ENCODE measurements around the gene CACNB3. TPM values are rescaled to one million over a fixed set of nuclear protein-coding genes. Genes with fewer than 3 reads are reported as not detected.

CACNB3 gene
- polyA plus RNA-seq, 1 donor from 2014 or later = 123 TPM

GRCh38 chr12:48827026-48827425 is 8.7 kb downstream of the CACNB3 start:
- TF ChIP-seq CTCF (IDR thresholded peaks at IDR 0.05; ENCODE audit: poor library complexity, severe bottlenecking) (no peak), POLR2AphosphoS5 (IDR thresholded peaks at IDR 0.05) (no peak), EZH2 (IDR thresholded peaks at IDR 0.05; ENCODE audit: borderline replicate concordance, insufficient read depth, low read length, poor library complexity, severe bottlenecking) (no peak), RAD21 (conservative IDR thresholded peaks at IDR 0.05) (no peak), TAF1 (IDR thresholded peaks at IDR 0.05; ENCODE audit: low read depth) (no peak), EP300 (conservative IDR thresholded peaks at IDR 0.05; ENCODE audit: poor library complexity, severe bottlenecking) (no peak), MXI1 (conservative IDR thresholded peaks at IDR 0.05; ENCODE audit: poor library complexity, severe bottlenecking) (no peak), SMC3 (conservative IDR thresholded peaks at IDR 0.05; ENCODE audit: poor library complexity) (no peak), REST (IDR thresholded peaks at IDR 0.05; ENCODE audit: borderline replicate concordance) (no peak)
- H3K36me3 ChIP-seq (ENCODE audit: insufficient read depth, low read length) = peaks cover 6% of the 10 kb centered on the region
- no peak overlapping the region for H2AFZ ChIP-seq (ENCODE audit: low read depth, low read length)
- H3K9me2 ChIP-seq (ENCODE audit: insufficient read depth, low read length) = no peaks in the 10 kb centered on the region
- H3F3A ChIP-seq (ENCODE audit: insufficient read depth, low read length, poor library complexity, severe bottlenecking) = no peaks in the 10 kb centered on the region
- no peaks in the 10 kb centered on the region for H3K79me2 ChIP-seq (replicated peaks; ENCODE audit: insufficient read depth, low read length)
- no peak overlapping the region for H3K4me2 ChIP-seq (ENCODE audit: low read length)
- H3K27me3 ChIP-seq (ENCODE audit: insufficient read depth, low read depth, low read length) = no peaks in the 10 kb centered on the region
- no peaks in the 10 kb centered on the region for H4K20me1 ChIP-seq (ENCODE audit: insufficient read depth)
- H3K27ac ChIP-seq (ENCODE audit: low read length) = no peak overlapping the region
- no peak overlapping the region for H3K4me3 ChIP-seq (ENCODE audit: low read length)
- no peak overlapping the region for H3K9ac ChIP-seq (ENCODE audit: low read length)
- no peaks in the 10 kb centered on the region for H3K9me3 ChIP-seq (ENCODE audit: low read length)

GRCh38 chr12:48827513-48828096 is 9.3 kb downstream of the CACNB3 start:
- Histone ChIP-seq H3K9me3 (ENCODE audit: low read length) (no peaks in the 10 kb centered on the region), H4K20me1 (ENCODE audit: insufficient read depth) (no peaks in the 10 kb centered on the region), H3K27ac (ENCODE audit: low read length) (no peak overlapping the region), H3K4me2 (ENCODE audit: low read length) (no peak overlapping the region), H3K9ac (ENCODE audit: low read length) (no peak overlapping the region), H3K79me2 (replicated peaks; ENCODE audit: insufficient read depth, low read length) (no peaks in the 10 kb centered on the region), H3K36me3 (ENCODE audit: insufficient read depth, low read length) (peaks cover 6% of the 10 kb centered on the region), H3K9me2 (ENCODE audit: insufficient read depth, low read length) (no peaks in the 10 kb centered on the region), H3K27me3 (ENCODE audit: insufficient read depth, low read depth, low read length) (no peaks in the 10 kb centered on the region), H2AFZ (ENCODE audit: low read depth, low read length) (no peak overlapping the region), H3K4me3 (ENCODE audit: low read length) (no peak overlapping the region), H3F3A (ENCODE audit: insufficient read depth, low read length, poor library complexity, severe bottlenecking) (no peaks in the 10 kb centered on the region)
- TF ChIP-seq RAD21 (conservative IDR thresholded peaks at IDR 0.05) = no peak
- no peak for TF ChIP-seq SMC3 (conservative IDR thresholded peaks at IDR 0.05; ENCODE audit: poor library complexity)
- TF ChIP-seq TAF1 (IDR thresholded peaks at IDR 0.05; ENCODE audit: low read depth) = no peak
- TF ChIP-seq EZH2 (IDR thresholded peaks at IDR 0.05; ENCODE audit: borderline replicate concordance, insufficient read depth, low read length, poor library complexity, severe bottlenecking) = no peak
- no peak for TF ChIP-seq MXI1 (conservative IDR thresholded peaks at IDR 0.05; ENCODE audit: poor library complexity, severe bottlenecking)
- TF ChIP-seq EP300 (conservative IDR thresholded peaks at IDR 0.05; ENCODE audit: poor library complexity, severe bottlenecking) = no peak
- no peak for TF ChIP-seq POLR2AphosphoS5 (IDR thresholded peaks at IDR 0.05)
- TF ChIP-seq CTCF (IDR thresholded peaks at IDR 0.05; ENCODE audit: poor library complexity, severe bottlenecking) = no peak
- no peak for TF ChIP-seq REST (IDR thresholded peaks at IDR 0.05; ENCODE audit: borderline replicate concordance)

Measured in neural cell (in vitro differentiated cells).